Activated CD4-positive, alpha-beta T cell treated with anti-CD3 and anti-CD28 coated beads, Interleukin-2, amount 10 ng/mL, durations not matched to agents 7 days and 5 days (primary cell): Measurements from ENCODE around the gene CALN1. TPM values are rescaled to one million over a fixed set of nuclear protein-coding genes. Genes with fewer than 3 reads are reported as not detected.

ENCODE experiments used
- CTCF ChIA-PET: fragments of 350-600 bp; sonication (Branson Sonifier 250); formaldehyde crosslinking; loops from one replicate; lab custom pipeline; 2021; ENCODE audit warnings: antibody characterized with exemption; lab: Charles Lee
- POLR2A ChIA-PET: fragments of 350-600 bp; sonication (Branson Sonifier 250); formaldehyde crosslinking; loops from one replicate; lab custom pipeline; 2021; ENCODE audit warnings: antibody characterized with exemption; lab: Charles Lee
- DNase-seq: peaks from one replicate; pipeline ENCODE4 v3.0.0-alpha.2; 2020
- H3K27ac Mint-ChIP-seq: one replicate; pipeline ENCODE4 v1.8.0; 2021; ENCODE audit warnings: mild to moderate bottlenecking, moderate library complexity, mixed read lengths
- H3K27me3 Mint-ChIP-seq: one replicate; pipeline ENCODE4 v1.8.0; 2021; ENCODE audit warnings: mixed read lengths
- H3K36me3 Mint-ChIP-seq: one replicate; pipeline ENCODE4 v1.8.0; 2021; ENCODE audit warnings: low read depth, mixed read lengths
- H3K4me1 Mint-ChIP-seq: one replicate; pipeline ENCODE4 v1.8.0; 2021; ENCODE audit warnings: mixed read lengths
- H3K4me3 Mint-ChIP-seq: one replicate; pipeline ENCODE4 v1.8.0; 2021; ENCODE audit warnings: mild to moderate bottlenecking, moderate library complexity, mixed read lengths
- H3K9me3 Mint-ChIP-seq: one replicate; pipeline ENCODE4 v1.8.0; 2021; ENCODE audit warnings: mixed read lengths
- total RNA-seq, 2 experiments: library from RNA; stranded (reverse); gene quantifications; one replicate each; pipeline ENCODE4 v1.2.3, GENCODE V29; 2021

Gene CALN1
- total RNA-seq, 2 experiments from 2014 or later, result not detected

GRCh38 chr7:72308986-72309385 lies 103.2 kb downstream of the CALN1 start:
- Mint-ChIP-seq H3K36me3 (no peaks in the 10 kb centered on the region), H3K9me3 (no peaks in the 10 kb centered on the region), H3K4me3 (no peak overlapping the region), H3K27ac (no peak overlapping the region), H3K4me1 (no peaks in the 10 kb centered on the region), H3K27me3 (no peaks in the 10 kb centered on the region)
- POLR2A ChIA-PET, result no interaction called here
- CTCF ChIA-PET, result no interaction called here
- no peak for DNase-seq

- Mint-ChIP-seq H3K4me1 (no peaks in the 10 kb centered on the region), H3K27ac (no peak overlapping the region), H3K9me3 (no peaks in the 10 kb centered on the region), H3K4me3 (no peak overlapping the region), H3K36me3 (no peaks in the 10 kb centered on the region), H3K27me3 (no peaks in the 10 kb centered on the region)
- POLR2A ChIA-PET, result no interaction called here
- no peak for DNase-seq
- CTCF ChIA-PET, result no interaction called here
Measured at GRCh38 chr7:72307566-72307965, 104.6 kb downstream of the CALN1 start.

GRCh38 chr7:72298912-72299311 lies 113.2 kb downstream of the CALN1 start:
- CTCF ChIA-PET, result no interaction called here
- Mint-ChIP-seq H3K9me3 (no peaks in the 10 kb centered on the region), H3K36me3 (no peaks in the 10 kb centered on the region), H3K4me3 (no peak overlapping the region), H3K4me1 (no peaks in the 10 kb centered on the region), H3K27me3 (no peaks in the 10 kb centered on the region), H3K27ac (no peak overlapping the region)
- POLR2A ChIA-PET, result no interaction called here
- no peak for DNase-seq

- H3K4me1 Mint-ChIP-seq, result no peaks in the 10 kb centered on the region
- CTCF ChIA-PET, result no interaction called here
- H3K27me3 Mint-ChIP-seq, result no peaks in the 10 kb centered on the region
- POLR2A ChIA-PET, result no interaction called here
- H3K36me3 Mint-ChIP-seq, result no peaks in the 10 kb centered on the region
- DNase-seq, result no peak
- no peaks in the 10 kb centered on the region for H3K9me3 Mint-ChIP-seq
- H3K27ac Mint-ChIP-seq, result no peak overlapping the region
- H3K4me3 Mint-ChIP-seq, result no peak overlapping the region
Measured at GRCh38 chr7:72298091-72298490, 114.0 kb downstream of the CALN1 start.

- POLR2A ChIA-PET, result no interaction called here
- CTCF ChIA-PET, result no interaction called here
- Mint-ChIP-seq H3K4me1 (no peaks in the 10 kb centered on the region), H3K9me3 (no peaks in the 10 kb centered on the region), H3K27ac (no peak overlapping the region), H3K36me3 (no peaks in the 10 kb centered on the region), H3K27me3 (no peaks in the 10 kb centered on the region), H3K4me3 (no peak overlapping the region)
- no peak for DNase-seq
Measured at GRCh38 chr7:72297636-72298035, 114.5 kb downstream of the CALN1 start.

- H3K27ac Mint-ChIP-seq, result no peak overlapping the region
- DNase-seq, result no peak
- H3K36me3 Mint-ChIP-seq, result no peaks in the 10 kb centered on the region
- no peak overlapping the region for H3K4me3 Mint-ChIP-seq
- ChIA-PET POLR2A (no interaction called here), CTCF (no interaction called here)
- H3K4me1 Mint-ChIP-seq, result no peaks in the 10 kb centered on the region
- H3K27me3 Mint-ChIP-seq, result no peaks in the 10 kb centered on the region
- no peaks in the 10 kb centered on the region for H3K9me3 Mint-ChIP-seq
Measured at GRCh38 chr7:72292794-72293193, 119.3 kb downstream of the CALN1 start.

GRCh38 chr7:72292118-72292517 lies 120.0 kb downstream of the CALN1 start:
- POLR2A ChIA-PET, result no interaction called here
- Mint-ChIP-seq H3K4me3 (no peak overlapping the region), H3K4me1 (no peaks in the 10 kb centered on the region), H3K27ac (no peak overlapping the region), H3K36me3 (no peaks in the 10 kb centered on the region), H3K9me3 (no peaks in the 10 kb centered on the region), H3K27me3 (no peaks in the 10 kb centered on the region)
- DNase-seq, result no peak
- CTCF ChIA-PET, result no interaction called here

GRCh38 chr7:72286519-72286918 lies 125.6 kb downstream of the CALN1 start:
- H3K4me1 Mint-ChIP-seq, result no peaks in the 10 kb centered on the region

GRCh38 chr7:72283309-72283708 lies 128.8 kb downstream of the CALN1 start:
- ChIA-PET CTCF (no interaction called here), POLR2A (no interaction called here)
- no peaks in the 10 kb centered on the region for H3K27me3 Mint-ChIP-seq
- no peaks in the 10 kb centered on the region for H3K4me1 Mint-ChIP-seq
- no peaks in the 10 kb centered on the region for H3K36me3 Mint-ChIP-seq
- H3K4me3 Mint-ChIP-seq, result no peak overlapping the region
- peaks cover 3% of the 10 kb centered on the region for H3K9me3 Mint-ChIP-seq
- DNase-seq, result no peak
- no peak overlapping the region for H3K27ac Mint-ChIP-seq

More at GRCh38 chr7:72286519-72286918, 125.6 kb downstream of the CALN1 start:
- Mint-ChIP-seq H3K4me3 (no peak overlapping the region), H3K9me3 (no peaks in the 10 kb centered on the region), H3K36me3 (no peaks in the 10 kb centered on the region), H3K27ac (no peak overlapping the region), H3K27me3 (no peaks in the 10 kb centered on the region)
- ChIA-PET POLR2A (no interaction called here), CTCF (no interaction called here)
- DNase-seq, result no peak

GRCh38 chr7:72281308-72281707 lies 130.8 kb downstream of the CALN1 start:
- Mint-ChIP-seq H3K27ac (no peak overlapping the region), H3K9me3 (peaks cover 15% of the 10 kb centered on the region), H3K36me3 (no peaks in the 10 kb centered on the region), H3K27me3 (no peaks in the 10 kb centered on the region), H3K4me1 (no peaks in the 10 kb centered on the region), H3K4me3 (no peak overlapping the region)
- no peak for DNase-seq
- POLR2A ChIA-PET, result no interaction called here
- CTCF ChIA-PET, result no interaction called here

- POLR2A ChIA-PET, result no interaction called here
- CTCF ChIA-PET, result no interaction called here
- no peak for DNase-seq
- Mint-ChIP-seq H3K27ac (no peak overlapping the region), H3K27me3 (no peaks in the 10 kb centered on the region), H3K36me3 (no peaks in the 10 kb centered on the region), H3K9me3 (peaks cover 23% of the 10 kb centered on the region), H3K4me3 (no peak overlapping the region), H3K4me1 (no peaks in the 10 kb centered on the region)
Measured at GRCh38 chr7:72279203-72279602, 132.9 kb downstream of the CALN1 start.

GRCh38 chr7:72278550-72278949 lies 133.6 kb downstream of the CALN1 start:
- no peak overlapping the region for H3K27ac Mint-ChIP-seq
- POLR2A ChIA-PET, result no interaction called here
- H3K4me1 Mint-ChIP-seq, result no peaks in the 10 kb centered on the region
- H3K36me3 Mint-ChIP-seq, result no peaks in the 10 kb centered on the region
- peaks cover 23% of the 10 kb centered on the region for H3K9me3 Mint-ChIP-seq
- CTCF ChIA-PET, result no interaction called here
- DNase-seq, result no peak
- H3K4me3 Mint-ChIP-seq, result no peak overlapping the region
- no peaks in the 10 kb centered on the region for H3K27me3 Mint-ChIP-seq

- no peak overlapping the region for H3K27ac Mint-ChIP-seq
- no peak overlapping the region for H3K4me3 Mint-ChIP-seq
- POLR2A ChIA-PET, result no interaction called here
- no peaks in the 10 kb centered on the region for H3K27me3 Mint-ChIP-seq
- no peak for DNase-seq
- CTCF ChIA-PET, result no interaction called here
- H3K36me3 Mint-ChIP-seq, result no peaks in the 10 kb centered on the region
- no peaks in the 10 kb centered on the region for H3K4me1 Mint-ChIP-seq
- peaks cover 23% of the 10 kb centered on the region for H3K9me3 Mint-ChIP-seq
Measured at GRCh38 chr7:72275382-72276070, 136.6 kb downstream of the CALN1 start.

GRCh38 chr7:72272479-72272878 lies 139.7 kb downstream of the CALN1 start:
- Mint-ChIP-seq H3K27me3 (no peaks in the 10 kb centered on the region), H3K36me3 (no peaks in the 10 kb centered on the region), H3K4me1 (no peaks in the 10 kb centered on the region), H3K27ac (no peak overlapping the region), H3K4me3 (no peak overlapping the region), H3K9me3 (peaks cover 17% of the 10 kb centered on the region)
- ChIA-PET CTCF (interaction anchor here (0.7 kb wide), 1 partner anchor 11 kb away, joined by 3 read pairs; no protein-coding TSS in a partner anchor), POLR2A (no interaction called here)
- DNase-seq, result no peak
